Stimulated activated CD8-positive, alpha-beta memory T cell treated with anti-CD3 and anti-CD28 coated beads, Interleukin-12 subunit alpha, Interleukin-12 subunit beta, amount 100 ng/mL, for 1 hour (primary cell): ENCODE measurements around the gene LRRC7.

Experiments used
- DNase-seq: peaks from one replicate; pipeline ENCODE4 v3.0.0-alpha.2; 2020; ENCODE audit warnings: low read depth

Gene LRRC7

GRCh38 chr1:70093250-70093975 is 525.7 kb downstream of the LRRC7 start:
- DNase-seq = no peak

DNA sequence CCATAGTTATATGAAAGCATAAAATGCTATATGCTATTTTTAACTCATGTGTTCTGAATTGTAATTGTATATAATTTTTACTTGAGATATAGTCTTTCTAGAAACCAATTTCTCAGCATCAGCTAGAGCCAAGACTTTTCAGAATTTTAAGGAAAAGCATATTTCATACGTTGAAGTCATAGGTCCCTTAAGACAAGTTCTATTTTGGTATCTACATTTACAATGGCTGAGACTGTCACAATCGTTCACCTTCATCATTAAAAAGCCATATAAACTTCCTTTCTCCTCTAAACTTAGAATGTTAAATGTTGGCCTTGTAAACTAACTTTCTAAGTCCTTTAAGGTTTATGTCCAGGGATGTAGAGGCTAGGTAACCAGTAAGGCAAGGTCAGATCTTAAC is 533.5 kb downstream of the LRRC7 start:
- no peak for DNase-seq

- no peak for DNase-seq
These were observed 534.1 kb downstream of the LRRC7 start for GRCh38 chr1:70101774-70102173.

- no peak for DNase-seq
These were observed 536.0 kb downstream of the LRRC7 start for GRCh38 chr1:70103770-70104169.

- DNase-seq = no peak
These were observed 541.5 kb downstream of the LRRC7 start for GRCh38 chr1:70109241-70109640.

DNA sequence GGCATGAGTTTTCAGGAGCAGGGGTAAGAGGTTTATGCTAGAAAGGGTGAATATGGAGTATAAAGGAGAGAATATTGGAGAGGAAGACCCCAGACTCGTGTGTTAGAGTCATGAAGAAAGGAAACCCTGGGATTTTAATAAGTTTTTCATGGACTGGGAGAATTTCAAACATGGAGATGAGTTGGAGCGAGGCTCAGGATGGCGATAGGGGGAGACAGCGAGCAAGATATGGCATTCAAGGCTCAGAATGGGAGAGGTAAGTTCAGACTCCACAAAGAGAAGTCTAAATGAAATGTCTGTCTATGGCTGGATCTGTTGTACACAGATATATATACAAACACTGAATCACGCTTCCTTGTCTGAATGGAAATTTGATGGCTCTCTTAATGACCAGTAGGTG is 545.1 kb downstream of the LRRC7 start:
- DNase-seq = no peak

DNA sequence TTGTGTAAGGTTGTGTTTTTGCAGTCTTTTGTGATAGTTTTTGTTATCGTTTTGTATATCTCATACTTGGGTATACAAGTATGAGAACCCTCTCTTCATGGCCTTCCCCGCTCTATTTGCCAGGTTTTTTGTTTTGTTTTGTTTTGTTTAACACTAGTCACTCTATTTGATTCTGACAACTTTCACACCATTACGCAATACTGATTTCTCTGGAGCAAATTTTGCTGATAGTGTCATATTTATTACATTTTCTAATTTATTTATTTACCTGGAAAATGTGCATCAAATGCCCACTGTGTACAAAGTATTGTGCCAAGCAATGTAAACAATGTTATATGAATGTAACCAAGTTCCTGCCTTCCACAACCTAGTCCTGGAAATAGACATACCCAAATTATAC is 547.6 kb downstream of the LRRC7 start:
- no peak for DNase-seq

GRCh38 chr1:70117046-70117445 is 549.3 kb downstream of the LRRC7 start:
- no peak for DNase-seq

- no peak for DNase-seq
These were observed 566.4 kb downstream of the LRRC7 start for GRCh38 chr1:70134148-70134547.

DNA sequence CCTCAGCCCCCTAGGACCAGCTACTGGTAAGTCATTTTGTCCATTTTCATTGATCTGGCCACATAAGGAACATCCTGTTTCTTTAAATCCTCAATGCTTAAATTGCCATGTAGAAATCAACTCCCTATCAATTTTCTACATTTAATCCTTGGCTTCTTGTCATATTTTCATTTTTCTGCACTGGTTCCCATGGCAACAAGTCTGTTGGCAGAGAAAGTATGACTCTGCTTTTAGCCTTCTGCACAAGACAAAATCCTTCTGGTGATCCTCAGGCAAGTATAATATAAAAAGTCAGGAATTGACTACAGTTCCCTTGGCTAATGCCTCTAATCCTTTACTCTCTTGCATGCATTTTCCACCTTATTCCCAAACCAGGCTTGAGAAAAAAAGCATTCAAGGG is 572.6 kb downstream of the LRRC7 start:
- no peak for DNase-seq

- no peak for DNase-seq
These were observed 573.2 kb downstream of the LRRC7 start for GRCh38 chr1:70140894-70141293.

- no peak for DNase-seq
These were observed 574.4 kb downstream of the LRRC7 start for GRCh38 chr1:70142075-70142474.

GRCh38 chr1:70143048-70143659 is 575.4 kb downstream of the LRRC7 start:
- no peak for DNase-seq

- DNase-seq = no peak
These were observed 578.8 kb downstream of the LRRC7 start for GRCh38 chr1:70146488-70146887.

DNA sequence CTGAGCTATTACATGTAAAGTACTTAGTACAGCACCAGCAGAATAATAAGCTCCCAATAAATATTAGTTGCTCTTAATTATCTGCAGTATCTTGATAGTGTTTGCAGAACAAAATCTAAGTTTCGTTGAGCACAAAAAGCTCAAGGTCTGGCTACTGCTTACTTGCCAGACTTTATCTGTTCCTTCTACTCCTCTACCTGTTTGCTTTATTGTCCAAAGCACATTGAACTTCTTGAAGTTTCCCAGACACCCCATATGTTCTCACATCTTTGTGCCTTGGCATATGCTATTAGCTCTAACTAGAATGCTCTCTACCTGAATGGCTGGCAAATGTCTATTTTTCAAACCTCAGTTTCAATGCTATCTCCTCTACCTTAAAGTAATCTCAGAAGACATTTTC is 582.7 kb downstream of the LRRC7 start:
- no peak for DNase-seq

- DNase-seq = no peak
These were observed 586.0 kb downstream of the LRRC7 start for GRCh38 chr1:70153739-70154138.

- no peak for DNase-seq
These were observed 588.9 kb downstream of the LRRC7 start for GRCh38 chr1:70156529-70157120.

DNA sequence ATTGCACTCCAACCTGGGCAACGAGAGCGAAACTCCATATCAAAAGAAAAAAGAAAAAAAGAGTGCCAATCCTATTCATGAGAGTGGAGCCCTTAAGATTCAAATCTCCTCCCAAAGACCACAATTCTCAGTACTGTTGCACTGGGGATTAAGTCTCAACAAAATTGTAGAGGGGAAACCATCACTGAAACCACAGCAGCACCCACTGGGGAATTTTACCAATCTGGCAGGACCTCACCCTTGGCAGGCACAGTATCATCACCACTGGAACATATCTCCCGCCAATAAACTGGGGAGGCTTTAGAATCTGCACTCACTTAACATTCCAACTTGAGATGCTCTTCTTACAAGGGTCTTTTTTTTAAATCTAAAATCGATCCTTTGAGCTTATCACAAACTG is 596.6 kb downstream of the LRRC7 start:
- DNase-seq = no peak

GRCh38 chr1:70168283-70168682 is 600.6 kb downstream of the LRRC7 start:
- DNase-seq = no peak

GRCh38 chr1:70169018-70169839 is 601.5 kb downstream of the LRRC7 start:
- DNase-seq = no peak

DNA sequence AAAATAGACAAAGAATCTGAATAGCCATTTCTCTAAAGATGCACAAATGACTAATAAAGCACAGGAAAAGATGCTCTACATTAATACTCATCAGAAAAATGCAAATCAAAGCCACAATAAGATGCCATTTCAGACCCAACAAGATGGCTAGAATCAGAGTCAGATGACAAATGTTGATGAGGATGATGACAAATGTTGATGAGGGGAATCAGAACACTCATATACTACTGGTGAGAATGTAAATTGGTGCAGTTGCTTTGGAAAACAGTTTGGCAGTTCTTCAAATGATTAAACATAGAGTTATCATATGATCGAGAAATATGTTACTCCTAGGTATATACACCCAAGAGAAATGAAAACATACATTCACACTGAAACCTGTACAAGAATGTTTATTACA is 603.8 kb downstream of the LRRC7 start:
- DNase-seq = no peak
